UCSD-AML1 (cell line): ENCODE data around the gene DLX2.
"Not testable (repeated sequence)": the region's sequence is repeated elsewhere in the genome, so short reads cannot be mapped to it uniquely, and the experiment has no call there.

Experiments
- DNase-seq: peaks from one replicate; lab custom pipeline; 2025; ENCODE audit not compliant: unreplicated experiment; lab: John Stamatoyannopoulos, UW

Gene DLX2

DNA sequence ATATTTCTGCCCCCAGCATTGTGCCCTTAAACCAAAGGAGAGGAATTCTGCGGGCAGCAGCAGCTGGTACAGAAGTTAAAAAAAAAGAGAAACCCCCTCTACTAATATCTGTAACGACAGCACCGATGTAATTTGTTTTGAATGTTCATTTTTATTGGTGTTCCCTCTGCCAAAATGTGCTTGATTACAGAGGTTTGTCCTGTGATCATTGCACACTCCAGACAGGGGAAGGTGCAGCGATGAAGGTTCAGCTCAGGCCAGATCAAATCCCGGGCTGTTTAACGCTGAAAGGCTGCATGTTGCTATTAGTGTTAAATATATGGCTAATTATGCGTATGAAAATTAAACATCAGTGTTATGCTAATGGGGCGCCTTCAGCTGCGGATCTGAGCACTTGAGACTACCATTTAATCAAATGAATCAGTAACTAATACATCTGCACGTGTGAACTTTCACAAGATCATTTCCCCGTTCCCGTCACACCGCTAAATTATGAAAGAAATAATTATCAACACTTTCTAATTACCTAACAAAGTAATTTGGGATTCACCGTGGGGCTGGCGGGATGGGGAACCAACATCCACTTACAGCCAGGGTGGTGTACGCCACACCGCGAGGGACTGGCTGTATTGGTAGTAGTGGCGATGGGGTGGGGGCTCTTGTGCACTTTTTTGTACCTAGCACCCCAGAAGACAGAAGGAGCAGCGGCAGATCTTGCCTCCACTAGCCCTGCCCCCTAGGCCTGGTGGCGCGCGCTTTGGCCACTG lies 18.9 kb downstream of the DLX2 start:
- no peak for DNase-seq

DNA sequence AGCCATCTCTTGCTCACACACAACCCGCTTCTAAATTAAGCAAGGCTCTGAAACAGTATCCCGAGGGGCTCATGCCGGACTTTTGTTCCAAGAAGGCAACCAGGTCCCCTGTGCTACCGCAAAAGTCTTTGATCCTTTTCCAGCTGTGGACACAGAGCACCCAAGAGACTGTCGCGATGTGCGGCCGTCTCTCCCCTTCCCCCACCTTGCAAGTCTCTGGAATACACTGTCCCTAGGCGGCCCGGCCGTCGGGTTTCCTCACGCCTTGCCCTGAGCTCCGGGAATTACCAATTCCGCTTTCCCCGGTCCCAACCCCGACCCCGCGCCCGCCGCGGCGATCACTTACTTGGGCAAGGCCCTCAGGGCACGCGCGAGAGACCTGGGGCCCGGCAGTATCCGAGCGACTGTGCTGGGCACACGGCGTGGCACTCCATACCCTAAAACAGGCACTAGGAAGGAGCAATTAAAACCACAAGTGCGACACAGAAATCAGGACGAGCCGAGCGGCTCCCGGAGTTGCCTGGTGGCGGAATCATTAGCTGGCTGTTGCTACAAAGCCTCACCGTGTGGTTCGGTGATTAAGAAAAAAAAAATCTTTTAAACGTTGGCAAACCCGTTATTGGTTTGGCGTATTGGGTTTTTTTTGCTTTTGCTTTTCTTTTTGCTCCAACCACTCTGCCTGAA lies 19.6 kb downstream of the DLX2 start:
- no peak for DNase-seq

- DNase-seq, result no peak
Observed at GRCh38 chr2:172082105-172082943, 20.4 kb downstream of the DLX2 start.

DNA sequence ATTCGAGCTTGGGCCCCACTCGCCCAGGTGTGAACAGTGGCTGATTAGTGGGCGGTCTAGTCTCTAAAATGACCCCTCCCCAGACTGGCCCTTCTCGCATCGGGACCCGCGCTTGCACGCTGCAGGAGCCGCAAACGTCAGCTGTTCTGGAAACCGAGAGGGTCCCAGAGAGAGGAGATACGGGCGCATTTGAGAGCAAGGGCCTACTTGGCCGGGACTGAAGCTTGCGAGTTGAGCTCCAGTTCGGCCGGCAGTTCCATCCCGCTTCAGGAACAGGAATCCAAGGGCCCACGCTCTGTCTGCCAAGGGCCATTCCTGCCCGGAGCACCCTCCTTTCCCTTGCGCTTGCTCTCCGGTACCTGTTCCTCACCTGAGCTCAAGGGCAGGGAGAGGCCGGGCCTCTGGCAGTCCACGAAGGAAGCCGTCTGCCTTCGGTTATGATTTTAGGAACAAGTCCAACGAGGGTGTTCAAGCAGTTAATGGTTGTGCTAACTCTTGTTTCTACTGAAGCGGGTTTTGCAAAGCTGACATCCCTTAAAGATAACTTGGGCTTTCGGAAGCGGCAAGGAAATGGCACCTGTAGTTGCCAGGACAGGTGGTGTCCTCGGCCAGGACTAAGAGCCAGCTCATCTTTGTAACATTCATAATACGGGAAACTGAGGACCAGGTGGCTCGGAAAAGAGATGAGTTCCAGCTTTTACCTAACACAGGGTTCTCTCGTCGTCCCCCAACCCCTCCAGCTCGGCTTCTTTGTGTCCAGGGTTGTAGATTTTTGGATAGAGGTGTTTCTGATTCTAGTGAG lies 21.3 kb downstream of the DLX2 start:
- no peak for DNase-seq

DNA sequence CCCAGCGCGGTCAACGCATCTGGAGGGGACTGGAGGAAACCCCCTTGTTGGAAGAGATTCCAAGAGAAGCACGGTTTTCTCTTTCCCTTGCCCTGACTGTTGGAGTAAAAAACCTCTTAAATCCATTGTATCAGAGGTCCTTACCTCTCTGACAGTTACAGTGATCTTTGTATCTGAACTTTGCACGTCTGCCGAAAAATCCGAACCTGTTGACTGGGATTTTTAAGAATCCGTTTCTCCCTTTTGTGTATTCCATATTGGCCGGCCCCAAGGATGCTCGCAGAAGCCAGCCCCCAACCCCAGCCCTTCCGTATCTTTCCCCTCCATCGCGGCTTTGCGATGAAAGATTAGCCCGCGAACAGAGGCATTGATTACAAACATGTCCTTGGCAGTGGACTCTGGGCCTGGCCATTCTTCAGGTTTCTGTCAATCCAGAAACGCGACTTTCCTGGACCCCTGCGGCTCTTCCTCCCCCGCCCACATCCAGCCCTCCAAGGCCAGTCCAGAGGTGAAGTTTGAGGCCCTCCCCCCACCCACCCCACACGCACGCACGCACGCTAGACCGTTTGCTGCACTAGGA lies 22.0 kb downstream of the DLX2 start:
- DNase-seq, result no peak

DNA sequence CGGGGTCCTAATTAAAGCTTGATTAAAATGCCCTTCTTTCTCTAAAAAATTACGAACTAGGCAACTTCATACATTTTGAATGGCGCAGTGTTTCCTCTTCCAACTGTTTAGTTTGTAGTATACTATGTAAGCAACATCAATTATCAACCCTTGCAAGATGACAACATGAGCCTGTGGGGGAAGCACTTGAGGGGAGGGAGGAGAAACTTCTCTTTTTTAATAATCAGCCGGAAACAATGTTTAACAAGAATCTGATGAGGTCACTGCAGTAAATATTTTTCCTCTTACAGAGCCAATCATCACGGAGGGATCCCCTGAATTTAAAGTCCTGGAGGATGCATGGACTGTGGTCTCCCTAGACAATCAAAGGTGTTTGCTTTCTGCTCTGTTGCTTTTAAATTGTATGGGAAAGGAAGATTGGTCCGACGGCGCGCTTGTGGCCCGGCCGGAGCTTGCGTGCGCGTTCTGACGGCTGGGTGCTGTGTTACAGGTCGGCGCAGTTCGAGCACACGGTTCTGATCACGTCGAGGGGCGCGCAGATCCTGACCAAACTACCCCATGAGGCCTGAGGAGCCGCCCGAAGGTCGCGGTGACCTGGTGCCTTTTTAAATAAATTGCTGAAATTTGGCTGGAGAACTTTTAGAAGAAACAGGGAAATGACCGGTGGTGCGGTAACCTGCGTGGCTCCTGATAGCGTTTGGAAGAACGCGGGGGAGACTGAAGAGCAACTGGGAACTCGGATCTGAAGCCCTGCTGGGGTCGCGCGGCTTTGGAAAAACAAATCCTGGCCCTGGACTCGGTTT lies 22.7 kb downstream of the DLX2 start:
- DNase-seq, result no peak

- no peak for DNase-seq
Observed at GRCh38 chr2:172079416-172079815, 23.3 kb downstream of the DLX2 start.

DNA sequence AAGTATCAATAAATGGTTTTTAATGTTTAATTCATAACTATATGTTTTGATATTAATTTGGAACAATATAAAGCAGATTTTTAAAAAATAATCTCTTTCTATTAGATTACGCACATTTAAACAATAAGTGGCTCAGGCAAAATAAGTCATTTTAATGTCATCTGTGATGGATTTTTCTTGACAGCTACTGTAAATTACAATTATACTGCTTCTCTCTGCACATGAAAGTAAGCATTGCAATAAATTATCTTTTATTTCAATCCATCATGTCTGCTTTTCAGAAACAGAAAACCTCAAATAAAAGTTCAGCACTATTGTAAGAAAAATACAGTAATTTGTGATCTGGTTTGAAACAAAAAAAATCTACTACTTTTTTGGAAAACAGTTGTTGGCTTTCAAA lies 28.4 kb downstream of the DLX2 start:
- DNase-seq, result no peak

DNA sequence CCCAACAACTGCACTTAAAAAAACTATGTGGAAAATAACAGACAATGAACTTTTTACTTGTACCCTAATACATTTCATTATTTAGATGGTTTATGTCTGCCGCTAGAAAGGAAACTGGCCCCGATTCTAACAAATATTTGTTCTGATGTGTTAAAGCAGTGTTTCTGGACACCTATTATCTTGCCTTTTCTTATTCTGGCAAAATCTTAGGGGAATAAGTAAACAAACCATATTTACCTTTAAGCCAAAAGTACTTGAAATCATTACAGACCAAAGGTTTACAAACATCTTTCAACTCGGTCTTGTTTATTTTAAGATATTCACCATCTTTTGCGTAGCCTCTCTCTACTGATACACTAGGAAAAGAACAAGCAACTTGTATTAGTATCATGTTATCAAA lies 29.2 kb downstream of the DLX2 start:
- no peak for DNase-seq

DNA sequence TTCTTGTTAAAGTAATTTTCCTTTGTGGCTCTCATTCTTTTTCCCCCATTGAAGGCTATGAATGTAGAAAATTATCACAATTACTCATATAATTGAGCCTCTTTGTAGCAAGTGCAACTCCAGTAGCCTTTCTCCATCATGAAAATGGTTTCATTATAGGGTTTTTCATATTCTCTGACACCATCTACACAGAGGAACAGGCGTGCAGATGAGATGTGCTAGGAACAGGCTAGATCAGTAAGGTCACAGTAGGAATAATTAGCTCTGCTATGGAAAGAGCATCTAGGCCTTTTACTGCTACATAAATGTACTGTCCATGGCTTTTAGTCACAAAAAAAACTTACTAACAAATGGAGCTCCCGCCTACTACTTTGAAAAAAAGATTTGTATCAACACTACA lies 30.0 kb downstream of the DLX2 start:
- DNase-seq, result no peak

DNA sequence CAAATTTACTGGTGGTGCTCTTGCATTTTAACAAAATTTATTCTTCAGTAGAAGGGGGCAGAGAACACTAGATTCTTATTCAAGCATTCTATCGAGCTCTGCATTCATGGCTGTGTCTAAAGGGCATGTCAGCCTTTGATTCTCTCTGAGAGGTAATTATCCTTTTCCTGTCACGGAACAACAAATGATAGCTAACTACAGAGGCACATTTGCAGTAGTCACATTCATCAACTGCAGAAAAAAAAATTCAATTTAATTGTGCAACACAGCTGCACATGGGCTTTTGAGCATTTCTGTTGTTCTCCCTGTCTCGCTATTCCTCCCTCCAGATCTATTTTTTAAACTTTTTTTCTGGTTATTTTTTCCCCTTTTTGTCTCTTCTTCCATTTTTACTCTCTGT lies 30.4 kb downstream of the DLX2 start:
- DNase-seq, result no peak

DNA sequence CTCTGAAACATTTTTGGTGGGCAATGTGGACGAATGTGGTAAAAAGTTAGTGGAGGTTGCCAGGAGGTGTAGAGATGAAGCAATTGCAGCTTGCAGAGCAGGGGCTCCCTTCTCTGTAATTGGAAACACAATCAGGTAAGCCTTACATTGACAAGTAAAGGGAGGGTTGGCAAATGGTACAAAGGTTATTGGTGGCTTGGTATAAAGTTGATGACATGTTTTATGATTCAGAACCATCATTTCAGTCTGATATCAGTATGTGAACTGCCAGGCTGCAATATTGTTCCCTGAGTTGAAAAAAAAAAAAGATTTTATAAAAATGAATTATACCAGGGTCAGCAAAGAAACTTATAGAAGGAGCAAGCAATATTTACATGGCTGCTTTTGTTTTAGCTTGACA lies 31.8 kb downstream of the DLX2 start:
- no peak for DNase-seq

DNA sequence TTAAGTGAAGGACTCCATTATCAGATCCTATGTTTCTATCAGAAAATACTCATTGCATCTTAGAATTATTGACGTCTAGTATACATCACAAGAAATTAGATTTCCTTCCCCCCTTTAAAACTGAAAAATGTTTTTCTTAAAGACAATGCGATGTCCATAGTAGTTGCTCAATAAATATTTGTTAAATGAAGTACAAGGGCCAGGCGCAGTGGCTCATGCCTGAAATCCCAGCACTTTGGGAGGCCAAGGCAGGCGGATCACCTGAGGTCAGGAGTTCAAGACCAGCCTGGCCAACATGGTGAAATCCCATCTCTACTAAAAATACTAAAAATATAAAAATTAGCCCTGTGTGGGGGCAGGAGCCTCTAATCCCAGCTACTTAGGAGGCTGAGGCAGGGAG lies 34.8 kb downstream of the DLX2 start:
- not testable (repeated sequence) for DNase-seq

DNA sequence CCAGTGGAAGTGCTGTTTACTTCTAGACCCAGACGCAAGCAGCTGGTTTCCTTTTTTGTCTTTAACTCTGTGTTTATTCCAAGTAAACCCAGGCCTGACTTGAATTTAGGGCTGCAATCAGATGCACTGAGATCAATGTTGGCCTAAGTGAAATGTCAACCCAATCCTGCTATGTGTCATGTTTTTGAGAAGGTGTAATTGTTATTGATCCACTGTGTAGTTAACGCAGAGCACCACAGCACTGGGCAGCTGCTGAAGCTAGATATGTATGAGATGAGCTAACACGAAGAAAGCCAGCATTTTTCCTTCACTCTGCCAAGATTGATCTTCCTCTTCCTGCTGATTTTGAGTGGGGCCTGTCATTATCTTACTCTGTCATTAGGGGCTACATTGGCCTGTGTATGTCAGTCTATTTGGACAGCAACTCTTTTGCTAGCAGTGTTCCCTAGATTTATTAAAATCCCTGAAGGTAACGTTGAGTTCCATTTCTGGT lies 36.3 kb downstream of the DLX2 start:
- no peak for DNase-seq

GRCh38 chr2:172065111-172065510 lies 37.6 kb downstream of the DLX2 start:
- no peak for DNase-seq

GRCh38 chr2:172063446-172063845 lies 39.3 kb downstream of the DLX2 start:
- DNase-seq, result no peak

DNA sequence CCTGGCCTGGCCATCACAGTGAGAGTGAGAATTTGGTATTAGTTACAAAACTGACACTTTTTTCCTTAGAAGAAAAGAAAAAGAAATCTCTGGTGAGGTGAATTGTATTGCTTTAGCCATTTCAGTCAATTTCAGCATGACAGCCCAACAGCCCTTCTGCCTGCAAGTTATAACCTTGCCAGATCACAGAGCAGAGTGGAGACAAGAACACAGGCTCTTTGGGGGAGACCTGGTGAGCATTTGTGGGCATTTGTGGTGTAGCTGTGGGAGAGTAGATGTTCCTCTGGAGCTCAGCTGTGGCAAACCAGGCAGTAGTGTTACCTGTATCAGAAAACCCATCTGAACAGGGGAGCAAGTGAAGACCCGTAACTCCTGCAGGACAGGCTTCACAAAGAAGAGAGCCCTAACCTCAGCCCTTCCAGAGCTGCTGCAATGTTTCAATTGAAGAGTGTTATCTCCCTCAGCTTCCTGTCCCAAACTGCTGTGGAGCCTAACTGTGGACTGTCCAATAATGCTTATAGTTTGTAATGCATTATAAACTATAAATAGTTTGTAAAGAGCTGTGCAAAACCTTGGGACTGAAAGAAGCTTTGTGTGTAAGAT lies 40.2 kb downstream of the DLX2 start:
- no peak for DNase-seq

DNA sequence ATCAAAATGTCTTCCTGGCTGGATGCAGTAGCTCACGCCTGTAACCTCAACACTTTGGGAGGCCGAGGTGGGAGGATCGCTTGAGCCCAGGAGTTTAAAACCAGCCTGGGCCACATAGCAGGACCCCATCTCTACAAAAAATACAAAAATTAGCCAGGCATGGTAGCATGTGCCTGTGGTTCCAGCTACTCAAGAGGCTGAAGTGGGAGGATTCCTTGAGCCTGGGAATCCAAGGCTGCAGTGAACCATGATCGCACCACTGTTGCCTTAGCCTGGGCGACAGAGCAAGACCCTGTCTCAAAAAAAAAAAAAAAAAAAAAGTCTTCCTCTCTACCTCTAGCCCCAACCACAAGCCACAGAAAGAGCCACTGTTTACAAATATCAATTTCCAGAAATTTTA lies 42.6 kb downstream of the DLX2 start:
- not testable (repeated sequence) for DNase-seq

GRCh38 chr2:172058660-172059059 lies 44.0 kb downstream of the DLX2 start:
- DNase-seq, result no peak
